Coronary artery (tissue), 2 donors: ENCODE results near the gene NGF.

Source experiments
- DNase-seq: peaks from one replicate; pipeline ENCODE4 v3.0.0-alpha.2; 2017; ENCODE audit warnings: low spot score
- H3K27ac ChIP-seq, 2 donors: fragments of 200-600 bp; sonication (generic); one replicate each; pipeline ENCODE4 v1.5.1; 2016 to 2019
- H3K4me3 ChIP-seq: fragments of 200-600 bp; sonication (generic); 2 replicates; pipeline ENCODE4 v1.5.1; 2016; ENCODE audit warnings: mild to moderate bottlenecking, moderate library complexity
- CTCF ChIP-seq: fragments of 200-600 bp; sonication (generic); IDR thresholded peaks from one replicate; pipeline ENCODE4 v1.5.1; 2019; ENCODE audit warnings: antibody characterized with exemption

The NGF gene

GRCh38 chr1:115237023-115237422 lies 101.0 kb downstream of the NGF start:
- no peak for TF ChIP-seq CTCF
- Histone ChIP-seq H3K4me3 (no peak overlapping the region), H3K27ac (no peak overlapping the region)
- no peak for DNase-seq
